SW 1271 (cell line): Measurements from ENCODE around the gene SLC15A1.

Experiments used
- DNase-seq, 2 experiments: peaks; one replicate each; lab custom pipeline; 2025; lab: John Stamatoyannopoulos, UW

SLC15A1 gene

DNA sequence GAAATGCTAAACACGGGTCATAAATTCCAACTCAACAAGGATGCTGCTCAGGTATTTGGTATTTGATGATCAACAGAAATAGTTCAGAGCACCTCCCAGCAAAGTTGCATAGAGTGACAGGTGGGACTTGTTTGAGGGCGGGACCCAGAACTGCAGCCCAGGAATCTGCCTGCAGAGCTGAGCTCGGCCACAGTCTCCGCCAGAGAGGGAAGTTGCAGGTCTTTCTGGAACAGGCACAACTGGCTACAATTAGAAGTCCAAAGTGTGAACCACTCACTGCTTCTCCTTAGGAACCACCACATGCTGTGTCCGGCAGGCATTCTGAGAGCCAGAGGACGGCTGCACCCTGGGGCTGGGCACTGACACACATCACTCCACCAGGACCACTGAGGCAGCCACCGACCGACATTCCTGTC is 1.1 kb downstream of the SLC15A1 start:
- no peak for DNase-seq

DNA sequence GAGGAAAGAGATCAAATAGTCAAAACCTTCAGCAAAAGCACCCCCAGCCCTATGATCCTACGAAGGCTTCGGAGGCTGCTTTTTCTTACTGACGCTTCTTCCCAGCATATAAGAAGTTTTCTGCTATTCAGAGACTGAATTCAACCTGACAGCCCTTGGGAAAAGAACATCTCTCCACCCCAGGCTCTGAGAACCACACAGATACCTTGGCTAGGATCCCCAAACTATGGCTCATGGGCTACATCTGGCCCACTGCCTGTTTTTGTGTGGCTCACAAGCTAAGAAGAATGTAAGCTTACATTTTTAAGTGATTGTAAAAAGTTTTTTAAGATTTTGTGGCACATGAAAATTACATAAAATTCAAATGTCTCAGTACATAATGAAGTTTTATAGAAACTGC is 3.0 kb downstream of the SLC15A1 start:
- no peak for DNase-seq

- DNase-seq, result no peak
Measured at GRCh38 chr13:98746968-98747367, 5.5 kb downstream of the SLC15A1 start.

GRCh38 chr13:98743377-98743776 is 9.1 kb downstream of the SLC15A1 start:
- DNase-seq, result no peak

DNA sequence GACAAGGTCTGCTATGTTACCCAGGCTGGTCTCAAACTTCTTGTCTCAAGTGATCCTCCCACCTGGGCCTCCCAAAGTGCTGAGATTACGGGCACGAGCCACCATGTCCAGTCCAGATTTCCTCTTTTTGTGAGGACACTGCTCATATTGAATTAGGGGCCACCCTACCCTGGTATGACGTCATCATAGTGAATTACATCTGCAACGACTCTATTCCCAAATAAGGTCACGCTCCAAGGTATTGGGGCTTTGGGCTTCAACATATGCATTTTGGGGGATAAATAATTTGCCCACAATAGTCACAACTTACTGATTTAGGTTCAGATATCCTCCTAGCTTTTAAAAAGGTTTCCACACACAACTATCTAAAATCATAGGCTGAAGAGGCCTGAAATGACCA is 9.5 kb downstream of the SLC15A1 start:
- no peak for DNase-seq

GRCh38 chr13:98741741-98742435 is 10.6 kb downstream of the SLC15A1 start:
- no peak for DNase-seq

- no peak for DNase-seq
Measured at GRCh38 chr13:98740131-98740530, 12.3 kb downstream of the SLC15A1 start.

DNA sequence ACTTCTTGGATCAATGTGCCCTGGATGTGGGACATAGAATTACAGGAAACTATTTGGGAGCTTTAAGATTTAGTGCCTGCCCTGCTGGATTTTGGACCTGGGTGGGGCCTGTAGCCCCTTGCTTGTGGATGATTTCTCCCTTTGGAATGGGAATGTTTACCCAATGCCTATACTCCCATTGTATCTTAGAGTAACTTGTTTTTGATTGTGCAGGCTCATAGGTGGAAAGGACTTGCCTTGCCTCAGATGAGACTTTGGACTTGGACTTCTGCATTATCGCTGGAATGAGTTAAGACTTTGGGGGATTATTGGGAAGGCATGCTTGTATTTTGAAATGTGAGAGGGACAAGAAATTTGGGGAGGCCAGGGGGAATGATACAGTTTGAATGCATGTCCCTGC is 13.5 kb downstream of the SLC15A1 start:
- DNase-seq, result no peak

GRCh38 chr13:98738213-98738612 is 14.3 kb downstream of the SLC15A1 start:
- DNase-seq, result no peak

DNA sequence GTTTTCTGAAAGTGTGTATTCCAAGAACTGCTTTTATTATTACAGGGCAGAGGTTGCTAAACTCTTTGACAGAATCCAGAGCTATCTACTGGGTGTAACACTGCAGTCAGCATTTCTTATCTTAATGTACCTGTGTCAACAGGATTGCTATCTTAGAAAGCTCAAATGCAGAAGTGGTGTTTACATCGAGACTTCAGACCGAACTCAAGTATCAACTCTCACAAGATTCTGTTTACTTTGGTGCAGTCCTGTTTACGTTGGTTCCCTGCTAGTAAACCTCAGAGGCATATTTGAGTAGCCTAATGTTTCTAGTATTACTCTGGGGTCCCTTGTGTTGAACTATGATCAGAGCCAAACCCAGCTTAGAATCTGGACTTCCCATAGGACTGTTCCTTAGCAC is 20.5 kb downstream of the SLC15A1 start:
- no peak for DNase-seq

DNA sequence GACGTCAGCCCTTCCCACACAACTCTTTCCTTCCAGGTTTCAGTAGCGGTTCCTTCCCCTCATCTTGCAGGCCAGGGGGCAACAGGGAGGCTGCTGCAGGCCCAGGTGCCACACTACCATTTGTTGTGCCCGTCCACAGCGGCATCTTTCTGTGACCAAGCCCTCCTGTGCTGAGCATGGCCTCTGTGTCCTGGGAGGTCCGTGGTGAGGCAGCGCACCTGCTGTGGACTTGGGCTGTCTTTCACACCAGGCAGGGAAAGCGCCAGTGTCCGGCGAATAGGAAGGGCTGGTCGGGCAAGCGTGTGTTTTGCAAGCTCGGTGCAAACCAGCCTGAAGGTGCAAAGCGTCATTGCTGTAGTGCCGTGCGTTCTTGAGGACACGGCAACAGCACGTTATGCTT is 21.4 kb downstream of the SLC15A1 start:
- no peak for DNase-seq

- no peak for DNase-seq
Measured at GRCh38 chr13:98730441-98730840, 22.0 kb downstream of the SLC15A1 start.

DNA sequence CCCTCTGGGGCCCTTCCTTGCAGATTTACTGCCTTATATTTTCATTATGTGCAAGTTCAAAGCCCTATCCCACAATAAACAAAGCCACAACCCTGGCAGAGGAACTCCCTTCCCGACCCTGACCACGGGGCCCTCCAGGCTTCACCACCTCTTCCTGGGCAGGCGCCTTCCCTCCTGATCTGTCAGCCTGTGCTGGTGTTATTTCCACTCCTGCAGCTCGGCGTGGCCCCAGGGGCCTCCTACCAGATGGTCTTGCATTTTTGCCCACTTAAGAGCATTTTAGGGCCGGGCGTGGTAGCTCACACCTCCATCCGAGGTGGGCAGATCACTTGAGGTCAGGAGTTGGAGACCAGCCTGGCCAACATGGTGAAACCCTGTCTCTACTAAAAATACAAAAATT is 22.8 kb downstream of the SLC15A1 start:
- DNase-seq, result no peak

GRCh38 chr13:98722958-98723357 is 29.5 kb downstream of the SLC15A1 start:
- DNase-seq, result no peak

DNA sequence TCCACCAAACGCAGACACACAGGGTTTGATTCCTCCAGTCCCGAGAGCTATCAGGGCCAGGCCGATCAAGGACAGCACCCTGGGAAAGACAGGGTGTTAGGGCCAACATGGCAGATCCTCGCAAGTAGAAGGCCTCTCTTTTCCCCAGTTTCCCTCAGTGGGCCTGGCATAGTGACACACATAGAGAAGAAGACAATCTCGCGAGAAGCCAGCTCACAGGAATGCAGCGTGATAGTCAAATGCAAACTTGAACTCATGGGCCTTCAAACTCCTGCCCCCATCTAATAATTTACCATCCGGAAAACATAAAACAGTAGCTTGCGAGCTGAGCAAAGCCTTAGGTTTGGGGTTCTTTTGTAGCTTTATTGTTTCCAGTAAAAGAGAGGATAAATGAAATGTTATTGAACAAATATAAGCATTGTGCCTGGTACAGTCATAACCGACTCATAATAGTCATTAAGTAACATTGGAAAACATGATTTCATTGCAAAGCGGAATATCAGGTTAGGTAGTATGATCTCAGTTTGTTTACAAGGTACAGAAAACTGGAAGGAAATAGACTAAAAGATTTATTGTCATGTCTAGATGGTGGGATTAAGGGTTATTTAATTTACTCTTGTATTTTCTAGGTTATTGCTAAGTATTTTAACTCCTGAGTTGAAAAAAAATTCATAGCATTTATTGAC is 30.5 kb downstream of the SLC15A1 start:
- DNase-seq, result no peak

DNA sequence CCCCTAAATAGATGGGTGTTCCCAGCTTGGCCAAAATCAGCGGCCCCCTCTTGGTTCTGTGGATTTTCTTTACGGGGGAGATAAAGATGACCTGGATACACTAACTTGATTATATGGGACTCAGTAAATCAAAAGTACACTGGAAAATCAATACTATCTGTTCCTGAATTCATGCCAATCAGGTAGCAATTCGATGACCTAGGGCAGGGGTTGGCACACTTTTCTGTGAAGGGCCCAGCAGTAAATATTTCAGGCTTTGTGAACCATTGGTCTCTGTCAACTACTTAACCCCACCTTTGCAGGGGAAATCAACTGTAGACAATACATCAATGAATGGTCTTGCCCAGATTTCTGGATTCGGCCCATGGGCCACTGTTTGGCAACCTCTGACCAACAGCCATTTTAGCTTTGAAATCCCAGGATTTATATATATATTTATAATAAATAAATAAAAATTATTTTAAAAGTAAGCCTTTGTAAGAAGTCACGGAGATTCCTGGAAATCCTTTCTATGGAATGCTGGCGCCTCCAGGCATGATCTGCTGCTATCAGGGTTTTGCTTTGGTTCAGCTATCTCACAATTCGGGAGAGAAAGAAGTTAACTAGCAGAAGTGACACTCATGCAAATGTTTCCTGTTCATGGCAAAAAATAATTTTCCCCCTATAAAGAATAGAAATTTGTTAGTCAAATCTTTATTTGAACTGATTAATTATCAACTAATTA is 32.8 kb downstream of the SLC15A1 start:
- no peak for DNase-seq

- DNase-seq, result no peak
Measured at GRCh38 chr13:98717891-98718290, 34.6 kb downstream of the SLC15A1 start.

GRCh38 chr13:98717256-98717655 is 35.2 kb downstream of the SLC15A1 start:
- DNase-seq, result no peak

DNA sequence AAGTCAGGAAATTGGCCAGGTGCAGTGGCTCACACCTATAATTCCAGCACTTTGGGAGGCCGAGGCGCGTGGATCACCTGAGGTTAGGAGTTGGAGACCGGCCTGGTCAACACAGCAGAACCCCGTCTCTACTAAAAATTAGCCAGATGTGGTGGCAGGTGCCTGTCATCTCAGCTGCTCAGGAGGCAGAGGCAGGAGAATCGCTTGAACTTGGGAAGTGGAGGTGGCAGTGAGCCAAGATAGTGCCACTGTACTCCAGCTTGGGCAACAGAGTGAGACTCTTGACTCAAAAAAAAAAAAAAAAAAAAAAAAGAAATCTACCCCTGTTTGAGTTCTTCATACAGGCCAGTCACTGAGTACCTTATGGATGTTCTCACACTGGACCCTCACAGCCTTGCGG is 42.0 kb downstream of the SLC15A1 start:
- no peak for DNase-seq

GRCh38 chr13:98707281-98707999 is 45.0 kb downstream of the SLC15A1 start:
- no peak for DNase-seq

DNA sequence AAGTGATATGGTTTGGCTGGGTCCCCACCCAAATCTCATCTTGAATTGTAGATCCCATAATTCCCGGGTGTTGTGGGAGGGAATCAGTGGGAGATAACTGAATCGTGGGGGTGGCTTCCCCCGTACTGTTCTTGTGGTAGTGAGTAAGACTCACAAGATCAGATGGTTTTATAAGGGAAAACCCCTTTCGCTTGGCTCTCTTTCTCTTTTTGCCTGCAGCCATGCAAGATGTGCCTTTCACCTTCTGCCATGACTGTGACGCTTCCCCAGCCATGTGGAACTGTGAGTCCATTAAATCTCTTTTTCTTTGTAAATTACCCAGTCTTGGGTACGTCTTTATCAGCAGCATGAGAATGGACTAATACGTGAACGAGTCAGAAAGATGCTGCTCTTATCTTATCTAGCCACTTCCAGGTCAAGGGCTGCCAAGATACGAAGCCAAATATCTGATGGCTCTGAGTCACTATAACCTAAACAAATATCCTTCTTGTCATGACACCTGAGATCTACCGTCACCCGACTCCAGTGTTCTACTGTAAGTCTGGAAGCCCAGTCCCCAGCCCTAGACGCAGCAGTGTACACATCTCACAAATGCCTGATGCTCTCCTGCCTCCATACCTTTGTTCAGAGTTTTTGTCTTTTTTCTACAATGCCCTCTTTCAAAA is 45.9 kb downstream of the SLC15A1 start:
- DNase-seq, result no peak

DNA sequence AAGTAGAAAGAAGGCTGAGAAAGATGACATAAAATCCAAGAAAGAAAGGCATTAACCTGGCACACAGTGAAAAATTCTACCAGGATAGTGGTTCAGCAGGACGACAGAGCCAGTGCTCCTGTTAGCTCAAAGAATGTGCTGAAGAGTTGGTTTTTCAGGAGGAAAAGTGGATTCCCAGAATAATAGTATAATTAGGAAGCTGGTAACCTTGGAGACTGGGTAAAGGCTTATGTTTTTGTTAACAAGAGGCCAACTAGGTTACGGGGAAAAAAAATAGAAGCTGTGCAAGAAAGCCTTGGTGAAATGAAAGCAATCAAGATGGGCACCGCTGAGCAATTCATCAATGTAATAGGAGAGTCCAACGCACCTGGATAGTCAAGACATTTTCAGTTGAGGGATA is 54.7 kb downstream of the SLC15A1 start:
- DNase-seq, result no peak
